Astrocyte of the spinal cord (primary cell): ENCODE data around the gene GYG2.
"Not testable (repeated sequence)": the region's sequence is repeated elsewhere in the genome, so short reads cannot be mapped to it uniquely, and the experiment has no call there.

Source experiments
- DNase-seq: peaks from one replicate; pipeline ENCODE4 v3.0.0; 2011; ENCODE audit warnings: low read depth, low spot score
- H3K4me3 ChIP-seq: 2 replicates; pipeline ENCODE4 v1.5.1; 2011; ENCODE audit warnings: low read depth, mild to moderate bottlenecking, low read length, moderate library complexity
- CTCF ChIP-seq: IDR thresholded peaks from 2 replicates; pipeline ENCODE4 v1.5.1; 2012; ENCODE audit warnings: low read depth, mild to moderate bottlenecking, low read length, inconsistent platforms
- in situ Hi-C: cut with HindIII; loops from 2 replicates; pipeline ENCODE4 v1.10.0; 2017; ENCODE audit warnings: low sequenced_read_pairs

The GYG2 gene

GRCh38 chrX:2785538-2785937, 43.2 kb upstream of the GYG2 start:
- no peak overlapping the region for H3K4me3 ChIP-seq
- TF ChIP-seq CTCF: no peak
- no peak for DNase-seq
- in situ Hi-C loops: no loop called here

- in situ Hi-C loops: no loop called here
- no peak for TF ChIP-seq CTCF
- no peak for DNase-seq
These were observed 39.8 kb upstream of the GYG2 start for GRCh38 chrX:2788980-2789379.

GRCh38 chrX:2789569-2789968, 39.2 kb upstream of the GYG2 start:
- H3K4me3 ChIP-seq: no peak overlapping the region
- in situ Hi-C loops: no loop called here
- DNase-seq: no peak
- TF ChIP-seq CTCF: no peak

More at GRCh38 chrX:2788980-2789379, 39.8 kb upstream of the GYG2 start:
- no peak overlapping the region for H3K4me3 ChIP-seq

GRCh38 chrX:2793752-2794151, 35.0 kb upstream of the GYG2 start:
- in situ Hi-C loops: no loop called here
- no peak for TF ChIP-seq CTCF

GRCh38 chrX:2794336-2794735, 34.4 kb upstream of the GYG2 start:
- no peak for DNase-seq
- TF ChIP-seq CTCF: no peak
- in situ Hi-C loops: no loop called here
- no peak overlapping the region for H3K4me3 ChIP-seq

More at GRCh38 chrX:2793752-2794151, 35.0 kb upstream of the GYG2 start:
- H3K4me3 ChIP-seq: no peak overlapping the region
- DNase-seq: no peak

GRCh38 chrX:2796808-2797207, 31.9 kb upstream of the GYG2 start:
- H3K4me3 ChIP-seq, DNase-seq, in situ Hi-C loops: not testable (repeated sequence)

GRCh38 chrX:2799369-2799768, 29.4 kb upstream of the GYG2 start:
- H3K4me3 ChIP-seq: no peak overlapping the region
- no peak for DNase-seq
- in situ Hi-C loops: no loop called here
- TF ChIP-seq CTCF: no peak

GRCh38 chrX:2799980-2800379, 28.8 kb upstream of the GYG2 start:
- in situ Hi-C loops, H3K4me3 ChIP-seq, DNase-seq: not testable (repeated sequence)
